H9 (cell line): Measurements from ENCODE around the gene TMEM114. TPM values are rescaled to one million over a fixed set of nuclear protein-coding genes. Genes with fewer than 3 reads are reported as not detected.

Experiments
- DNase-seq: peaks from one replicate; pipeline ENCODE4 v3.0.0-alpha.2; 2017
- H2AFZ ChIP-seq: one replicate; pipeline ENCODE4 v1.6.1; 2013; ENCODE audit warnings: mild to moderate bottlenecking, low read length, control low read depth, moderate library complexity
- H2AK5ac ChIP-seq: 2 replicates; pipeline ENCODE4 v1.6.1; 2013; ENCODE audit warnings: low read length, control low read depth, mixed read lengths; ENCODE audit not compliant: insufficient read length
- H2BK120ac ChIP-seq: one replicate; pipeline ENCODE4 v1.6.1; 2013; ENCODE audit warnings: low read depth, mild to moderate bottlenecking, low read length, control low read depth, inconsistent platforms; ENCODE audit not compliant: poor library complexity, severe bottlenecking
- H2BK12ac ChIP-seq: 2 replicates; pipeline ENCODE4 v1.6.1; 2013; ENCODE audit warnings: low read length, control low read depth, mixed read lengths, low read depth; ENCODE audit not compliant: insufficient read length
- H2BK15ac ChIP-seq: 2 replicates; pipeline ENCODE4 v1.6.1; 2013; ENCODE audit warnings: low read depth, low read length, control low read depth
- H2BK20ac ChIP-seq: one replicate; pipeline ENCODE4 v1.6.1; 2013; ENCODE audit warnings: low read depth, mild to moderate bottlenecking, low read length, control low read depth, inconsistent platforms; ENCODE audit not compliant: poor library complexity, severe bottlenecking
- H2BK5ac ChIP-seq: 2 replicates; pipeline ENCODE4 v1.6.1; 2013; ENCODE audit warnings: low read length, control low read depth, mixed read lengths; ENCODE audit not compliant: insufficient read length
- H3K14ac ChIP-seq: 2 replicates; pipeline ENCODE4 v1.6.1; 2013; ENCODE audit warnings: low read length, control low read depth; ENCODE audit not compliant: insufficient read depth
- H3K18ac ChIP-seq: 2 replicates; pipeline ENCODE4 v1.6.1; 2013; ENCODE audit warnings: low read depth, mild to moderate bottlenecking, mixed read lengths, low read length, control low read depth; ENCODE audit not compliant: insufficient read length
- H3K23ac ChIP-seq: 2 replicates; pipeline ENCODE4 v1.6.1; 2013; ENCODE audit warnings: low read length, control low read depth, mixed read lengths, low read depth; ENCODE audit not compliant: insufficient read length
- H3K23me2 ChIP-seq: 2 replicates; pipeline ENCODE4 v1.6.1; 2013; ENCODE audit warnings: low read depth, mild to moderate bottlenecking, mixed read lengths, low read length, control low read depth; ENCODE audit not compliant: insufficient read length, poor library complexity, severe bottlenecking
- H3K27ac ChIP-seq: 2 replicates; pipeline ENCODE4 v1.5.1; 2013; ENCODE audit warnings: low read length, control low read depth, mixed read lengths, low read depth; ENCODE audit not compliant: insufficient read length
- H3K27me3 ChIP-seq: 2 replicates; pipeline ENCODE4 v1.6.1; 2013; ENCODE audit warnings: low read length, control low read depth, inconsistent platforms; ENCODE audit not compliant: insufficient read depth
- H3K4ac ChIP-seq: 2 replicates; pipeline ENCODE4 v1.6.1; 2013; ENCODE audit warnings: low read depth, mild to moderate bottlenecking, control low read depth, inconsistent platforms, low read length, moderate library complexity
- H3K4me1 ChIP-seq: 2 replicates; pipeline ENCODE4 v1.6.1; 2013; ENCODE audit warnings: low read length, control low read depth, inconsistent platforms; ENCODE audit not compliant: insufficient read depth
- H3K4me2 ChIP-seq: 2 replicates; pipeline ENCODE4 v1.6.1; 2013; ENCODE audit warnings: low read length, control low read depth, mixed read lengths; ENCODE audit not compliant: insufficient read length, insufficient read depth
- H3K56ac ChIP-seq: 2 replicates; pipeline ENCODE4 v1.6.1; 2013; ENCODE audit warnings: low read depth, mild to moderate bottlenecking, mixed read lengths, low read length, control low read depth; ENCODE audit not compliant: insufficient read length
- H3K79me1 ChIP-seq: 2 replicates; pipeline ENCODE4 v1.6.1; 2013; ENCODE audit warnings: low read depth, mild to moderate bottlenecking, moderate library complexity, low read length, control low read depth, inconsistent platforms; ENCODE audit not compliant: insufficient read depth, poor library complexity, severe bottlenecking
- H3K79me2 ChIP-seq: 2 replicates; pipeline ENCODE4 v1.6.1; 2013; ENCODE audit warnings: low read length, control low read depth, inconsistent platforms; ENCODE audit not compliant: insufficient read depth
- H3K9ac ChIP-seq: 2 replicates; pipeline ENCODE4 v1.6.1; 2013; ENCODE audit warnings: low read length, control low read depth, mixed read lengths; ENCODE audit not compliant: insufficient read length; ENCODE audit errors: extremely low read depth
- H3K9me3 ChIP-seq: one replicate; pipeline ENCODE4 v1.6.1; 2013; ENCODE audit warnings: low read depth, low read length, inconsistent platforms; ENCODE audit not compliant: control insufficient read depth
- H3T11ph ChIP-seq: one replicate; pipeline ENCODE4 v1.6.1; 2013; ENCODE audit warnings: mild to moderate bottlenecking, low read length, control low read depth, inconsistent platforms
- H4K20me1 ChIP-seq: one replicate; pipeline ENCODE4 v1.6.1; 2013; ENCODE audit not compliant: control insufficient read depth, insufficient read length, insufficient read depth
- H4K5ac ChIP-seq: 2 replicates; pipeline ENCODE4 v1.6.1; 2013; ENCODE audit warnings: low read depth, mild to moderate bottlenecking, mixed read lengths, low read length, control low read depth; ENCODE audit not compliant: insufficient read length
- H4K8ac ChIP-seq: replicated peaks from 2 replicates; pipeline ENCODE4 v1.6.1; 2013; ENCODE audit warnings: low read length, control low read depth, mixed read lengths, low read depth; ENCODE audit not compliant: insufficient read length
- H4K91ac ChIP-seq: 2 replicates; pipeline ENCODE4 v1.6.1; 2013; ENCODE audit warnings: low read depth, mild to moderate bottlenecking, moderate library complexity, mixed read lengths, low read length, control low read depth; ENCODE audit not compliant: insufficient read length
- H3K27ac Mint-ChIP-seq, 3 experiments: 2 replicates in 2 of 3; 3 replicates in 1 of 3; pipeline ENCODE4 v1.8.0; 2020 to 2021; ENCODE audit warnings: mixed read lengths in 3 of 3, mild to moderate bottlenecking in 1 of 3, moderate library complexity in 1 of 3
- H3K27me3 Mint-ChIP-seq: 2 replicates; pipeline ENCODE4 v1.8.0; 2021; ENCODE audit warnings: low read depth, mild to moderate bottlenecking, moderate library complexity, mixed read lengths
- H3K36me3 Mint-ChIP-seq, 3 experiments: 2 replicates in 2 of 3; 3 replicates in 1 of 3; pipeline ENCODE4 v1.8.0; 2020 to 2021; ENCODE audit warnings: low read depth in 3 of 3, mixed read lengths in 3 of 3; ENCODE audit not compliant: insufficient read depth in 1 of 3
- H3K4me1 Mint-ChIP-seq, 2 experiments: 2 replicates each; pipeline ENCODE4 v1.8.0; 2020; ENCODE audit warnings: mixed read lengths in 2 of 2
- H3K4me3 Mint-ChIP-seq, 2 experiments: 2 replicates in 1 of 2; 3 replicates in 1 of 2; pipeline ENCODE4 v1.8.0; 2020 to 2021; ENCODE audit warnings: mild to moderate bottlenecking in 2 of 2, mixed read lengths in 2 of 2, moderate library complexity in 1 of 2
- H3K9me3 Mint-ChIP-seq, 2 experiments: 2 replicates in 1 of 2; 3 replicates in 1 of 2; pipeline ENCODE4 v1.8.0; 2020; ENCODE audit warnings: mild to moderate bottlenecking in 2 of 2, mixed read lengths in 2 of 2, moderate library complexity in 1 of 2
- WGBS: extraction: QIAGEN DNeasy Blood & Tissue Kit; methylation state at CpG from one replicate; pipeline ENCODE4 v1.1.7; 2013; ENCODE audit warnings: missing lambda C conversion rate, low lambda C conversion rate, mixed read lengths; ENCODE audit not compliant: insufficient read length; ENCODE audit errors: extremely low coverage; 5-methylcytosine and 5-hydroxymethylcytosine counted together
- total RNA-seq: library from RNA; stranded (reverse); gene quantifications from 2 replicates; pipeline ENCODE4 v1.2.1, GENCODE V29; 2021
- TF ChIP-seq, protein P1 (sequence below): fragments of 200-600 bp; sonication (generic); conservative IDR thresholded peaks from 3 replicates; pipeline ENCODE4 v1.8.0; 2021; ENCODE audit warnings: antibody characterized with exemption, mild to moderate bottlenecking

TMEM114 gene
- total RNA-seq, 1 experiment from 2014 or later = 0.33 TPM

- no peak within 1 kb of the TSS for H4K8ac ChIP-seq
- peak within 1 kb of the TSS; percentile 94 for H3K4me2 ChIP-seq
- H4K20me1 ChIP-seq = no peaks in the 10 kb centered on the region
- Mint-ChIP-seq H3K27me3 (peaks cover 6% of the 10 kb centered on the region), H3K4me3 (peak within 1 kb of the TSS; percentile 89 to 100), H3K36me3 (peaks cover 14 to 28% (median 15%) of the 10 kb centered on the region in 3 experiments; a peak in 6 of 7 replicates), H3K27ac (peak within 1 kb of the TSS; percentile 57 to 99 (median 94)), H3K9me3 (peaks cover 0 to 2% of the 10 kb centered on the region in 2 experiments; a peak in 1 of 5 replicates), H3K4me1 (peaks cover 5 to 8% of the 10 kb centered on the region in 2 experiments; a peak in 2 of 4 replicates)
- no CpG with 5 or more reads among the region's 51 CpGs for WGBS
- H3T11ph ChIP-seq = no peak within 1 kb of the TSS
- peak within 1 kb of the TSS; percentile 93 for H3K14ac ChIP-seq
- no peak within 1 kb of the TSS for H2BK15ac ChIP-seq
- H4K5ac ChIP-seq = peak within 1 kb of the TSS; percentile 94
- no peak within 1 kb of the TSS for H2AFZ ChIP-seq
- peaks cover 8% of the 10 kb centered on the region; the same call in 1 of the 2 replicates for H3K79me2 ChIP-seq
- H3K79me1 ChIP-seq = no peaks in the 10 kb centered on the region
- no peak within 1 kb of the TSS for H2AK5ac ChIP-seq
- H3K4me1 ChIP-seq = no peaks in the 10 kb centered on the region
- no peaks in the 10 kb centered on the region for H3K27me3 ChIP-seq
- TF ChIP-seq, protein P1, sequence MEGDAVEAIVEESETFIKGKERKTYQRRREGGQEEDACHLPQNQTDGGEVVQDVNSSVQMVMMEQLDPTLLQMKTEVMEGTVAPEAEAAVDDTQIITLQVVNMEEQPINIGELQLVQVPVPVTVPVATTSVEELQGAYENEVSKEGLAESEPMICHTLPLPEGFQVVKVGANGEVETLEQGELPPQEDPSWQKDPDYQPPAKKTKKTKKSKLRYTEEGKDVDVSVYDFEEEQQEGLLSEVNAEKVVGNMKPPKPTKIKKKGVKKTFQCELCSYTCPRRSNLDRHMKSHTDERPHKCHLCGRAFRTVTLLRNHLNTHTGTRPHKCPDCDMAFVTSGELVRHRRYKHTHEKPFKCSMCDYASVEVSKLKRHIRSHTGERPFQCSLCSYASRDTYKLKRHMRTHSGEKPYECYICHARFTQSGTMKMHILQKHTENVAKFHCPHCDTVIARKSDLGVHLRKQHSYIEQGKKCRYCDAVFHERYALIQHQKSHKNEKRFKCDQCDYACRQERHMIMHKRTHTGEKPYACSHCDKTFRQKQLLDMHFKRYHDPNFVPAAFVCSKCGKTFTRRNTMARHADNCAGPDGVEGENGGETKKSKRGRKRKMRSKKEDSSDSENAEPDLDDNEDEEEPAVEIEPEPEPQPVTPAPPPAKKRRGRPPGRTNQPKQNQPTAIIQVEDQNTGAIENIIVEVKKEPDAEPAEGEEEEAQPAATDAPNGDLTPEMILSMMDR = no peak
- peaks cover 3% of the 10 kb centered on the region for H3K23me2 ChIP-seq
- DNase-seq = peak; percentile 89
- H3K23ac ChIP-seq = no peak within 1 kb of the TSS
- peak within 1 kb of the TSS; percentile 43 for H2BK5ac ChIP-seq
- peak within 1 kb of the TSS; percentile 97 for H3K9ac ChIP-seq
- no peak within 1 kb of the TSS; the same call in 1 of the 2 replicates for H3K4ac ChIP-seq
- H3K27ac ChIP-seq = no peak within 1 kb of the TSS
- H2BK120ac ChIP-seq = no peak within 1 kb of the TSS
- H3K56ac ChIP-seq = peak within 1 kb of the TSS; percentile 8
- no peaks in the 10 kb centered on the region for H3K9me3 ChIP-seq
- H3K18ac ChIP-seq = peak within 1 kb of the TSS; percentile 85
- peak within 1 kb of the TSS; percentile 4 for H4K91ac ChIP-seq
- H2BK20ac ChIP-seq = no peak within 1 kb of the TSS
- H2BK12ac ChIP-seq = no peak within 1 kb of the TSS
These were observed 31.4 kb upstream of the TMEM114 start, which contains the start of gene METTL22 for GRCh38 chr16:8621572-8622314. METTL22 (plus strand) TSS chr16:8621698; CDS start chr16:8625666, 3,968 bp downstream.
